GM12892 (cell line): ENCODE data around the gene VIPR2.

Experiments
- POLR2A ChIP-seq: IDR thresholded peaks from 2 replicates; pipeline ENCODE4 v1.6.1; 2011; ENCODE audit warnings: low read depth, low read length, control low read depth
- POLR2AphosphoS5 ChIP-seq: IDR thresholded peaks from 2 replicates; pipeline ENCODE4 v1.6.1; 2011; ENCODE audit warnings: low read depth, low read length, control low read depth
- TAF1 ChIP-seq: IDR thresholded peaks from 2 replicates; pipeline ENCODE4 v1.6.1; 2011; ENCODE audit warnings: low read depth, mild to moderate bottlenecking, control low read depth, low read length, borderline replicate concordance

DNA sequence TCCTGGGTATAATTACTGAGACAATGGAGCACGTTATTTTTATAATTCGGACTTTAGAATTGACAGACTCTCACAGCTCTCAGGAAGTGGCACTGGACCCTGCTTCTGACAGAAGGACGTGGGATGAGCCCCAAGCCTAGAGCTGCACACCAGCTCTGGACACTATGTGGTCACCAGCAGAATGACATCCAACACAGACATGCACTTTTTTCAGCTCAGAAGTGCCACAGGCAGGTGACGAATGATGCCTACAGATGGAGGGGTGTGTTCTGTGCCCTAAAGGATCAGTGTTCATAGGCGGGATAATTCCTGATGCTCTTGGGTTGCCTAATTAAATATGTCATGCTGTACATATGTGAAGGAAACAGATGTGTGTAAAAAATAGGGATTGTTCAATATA, 87.9 kb downstream of the VIPR2 start:
- no peak for TF ChIP-seq TAF1
- no peak for TF ChIP-seq POLR2AphosphoS5
- TF ChIP-seq POLR2A: no peak
